Measurements from ENCODE around the gene FAM151B.

The FAM151B gene

DNA sequence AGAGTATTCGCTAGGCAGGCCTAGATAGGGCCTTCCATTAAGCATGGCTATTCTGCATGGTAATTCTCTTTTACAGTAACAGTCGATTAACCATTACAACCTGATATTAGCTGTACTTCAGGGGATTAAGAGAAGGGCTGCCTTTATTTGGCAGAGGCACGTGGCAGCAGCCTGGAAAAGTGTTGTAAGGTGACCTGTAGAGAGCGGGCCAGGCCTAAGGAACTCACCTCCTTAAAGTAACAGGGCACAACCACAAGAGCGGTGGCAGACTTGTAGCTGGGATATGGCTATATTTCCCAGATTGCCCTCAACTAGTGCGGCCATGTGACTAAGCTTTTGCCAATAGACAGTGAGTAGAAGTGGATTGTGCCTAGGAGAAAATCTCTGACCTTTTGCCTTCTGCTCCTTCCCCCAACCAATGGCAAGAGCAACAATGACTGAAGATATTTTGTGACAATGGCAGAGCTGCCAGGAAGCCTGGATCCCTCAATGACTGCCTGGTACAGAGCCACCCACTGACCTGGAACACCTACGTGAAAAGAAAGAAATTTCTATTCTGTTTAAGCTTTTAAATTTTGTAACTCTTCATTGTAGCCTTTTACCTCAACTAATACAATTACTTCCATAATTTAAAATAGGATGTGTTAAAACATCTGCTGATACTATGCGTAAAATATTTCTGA lies 101.1 kb downstream of the FAM151B start:
- no peak for DNase-seq (ENCODE audit: low read depth in 3 of 3)

DNA sequence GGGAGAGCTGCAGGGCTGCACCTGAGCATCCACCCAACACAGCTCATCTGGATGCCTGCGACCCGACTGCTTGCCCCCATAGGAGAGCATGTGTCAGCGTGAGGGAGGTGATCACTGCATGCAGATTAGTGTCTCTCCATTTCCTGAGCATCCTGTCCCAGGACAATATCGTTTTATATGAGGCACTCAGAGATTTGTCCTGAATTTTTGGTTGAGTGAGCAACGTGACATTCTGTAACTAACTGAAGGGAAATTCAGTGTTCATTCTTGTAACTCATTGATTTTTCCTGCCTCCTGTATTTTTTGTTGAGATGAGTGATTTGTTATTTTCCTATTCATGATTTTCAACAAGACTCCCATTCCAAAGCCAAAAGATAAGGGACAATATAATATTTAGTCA lies 102.9 kb downstream of the FAM151B start:
- no peak for DNase-seq (ENCODE audit: low read depth in 3 of 3)

DNA sequence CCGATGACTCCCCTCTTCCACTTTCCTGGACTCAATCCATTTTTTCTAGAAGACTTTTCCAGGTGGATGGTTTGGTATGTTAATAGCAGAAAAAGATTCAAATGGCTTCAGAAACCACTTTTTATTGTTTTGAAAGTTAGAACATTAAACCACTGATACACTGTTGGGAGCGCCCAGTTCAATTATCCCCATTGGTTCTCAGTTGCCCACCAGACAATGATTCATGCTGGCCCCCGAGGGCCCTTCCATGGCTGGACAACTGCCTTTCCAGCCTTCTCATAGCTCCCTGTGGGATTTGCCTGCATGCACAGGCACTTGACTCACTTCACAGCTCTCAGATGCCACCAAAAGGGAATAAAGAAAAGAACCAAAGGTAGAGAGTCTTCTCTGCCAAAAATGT lies 103.5 kb downstream of the FAM151B start:
- DNase-seq (ENCODE audit: low read depth in 3 of 3): no peak

DNA sequence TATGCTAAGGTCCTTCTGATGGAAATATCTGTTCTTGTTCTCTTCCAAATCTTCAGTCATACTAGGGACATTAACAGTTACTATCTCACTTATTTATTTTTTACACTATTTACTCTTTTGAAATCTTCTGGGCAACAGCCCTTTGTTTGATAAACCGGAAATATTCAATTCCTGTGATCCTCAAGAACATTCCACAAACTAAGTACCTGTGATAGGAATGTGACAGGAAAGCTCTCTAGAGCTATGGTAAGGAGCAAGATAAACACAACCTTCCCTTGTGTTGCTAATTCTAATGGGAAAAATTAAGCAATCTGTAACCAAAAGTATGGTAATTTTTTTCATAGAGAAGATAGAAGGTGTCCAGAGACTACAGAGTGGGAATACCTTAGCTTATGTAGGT lies 104.2 kb downstream of the FAM151B start:
- no peak for DNase-seq (ENCODE audit: low read depth in 3 of 3)
